Measurements from ENCODE around the gene NECAP2.

The NECAP2 gene

DNA sequence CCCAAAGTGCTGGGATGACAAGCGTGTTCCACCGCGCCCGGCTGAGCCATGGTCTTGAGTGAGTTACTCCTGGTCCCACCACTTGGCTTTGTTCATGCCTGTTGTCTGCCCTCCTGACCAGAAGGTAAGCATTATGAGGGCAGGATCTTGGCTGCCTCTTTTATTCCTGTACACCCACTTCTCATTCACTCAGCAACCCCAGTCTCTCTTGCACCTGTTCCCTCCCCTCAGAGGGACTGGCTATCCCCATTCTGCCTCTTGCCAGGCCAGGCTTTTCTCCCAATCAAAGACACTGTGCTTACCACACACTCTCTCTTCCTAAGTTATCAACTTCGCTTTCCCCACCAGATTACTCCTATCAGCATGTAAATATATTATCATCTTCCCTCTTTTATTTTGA, 29.7 kb upstream of the NECAP2 start:
- no peak for DNase-seq (ENCODE audit: low read depth)
- H3K4me3 ChIP-seq (ENCODE audit: low read length) = no peak overlapping the region
- TF ChIP-seq, protein P1, sequence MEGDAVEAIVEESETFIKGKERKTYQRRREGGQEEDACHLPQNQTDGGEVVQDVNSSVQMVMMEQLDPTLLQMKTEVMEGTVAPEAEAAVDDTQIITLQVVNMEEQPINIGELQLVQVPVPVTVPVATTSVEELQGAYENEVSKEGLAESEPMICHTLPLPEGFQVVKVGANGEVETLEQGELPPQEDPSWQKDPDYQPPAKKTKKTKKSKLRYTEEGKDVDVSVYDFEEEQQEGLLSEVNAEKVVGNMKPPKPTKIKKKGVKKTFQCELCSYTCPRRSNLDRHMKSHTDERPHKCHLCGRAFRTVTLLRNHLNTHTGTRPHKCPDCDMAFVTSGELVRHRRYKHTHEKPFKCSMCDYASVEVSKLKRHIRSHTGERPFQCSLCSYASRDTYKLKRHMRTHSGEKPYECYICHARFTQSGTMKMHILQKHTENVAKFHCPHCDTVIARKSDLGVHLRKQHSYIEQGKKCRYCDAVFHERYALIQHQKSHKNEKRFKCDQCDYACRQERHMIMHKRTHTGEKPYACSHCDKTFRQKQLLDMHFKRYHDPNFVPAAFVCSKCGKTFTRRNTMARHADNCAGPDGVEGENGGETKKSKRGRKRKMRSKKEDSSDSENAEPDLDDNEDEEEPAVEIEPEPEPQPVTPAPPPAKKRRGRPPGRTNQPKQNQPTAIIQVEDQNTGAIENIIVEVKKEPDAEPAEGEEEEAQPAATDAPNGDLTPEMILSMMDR (conservative IDR thresholded peaks at IDR 0.05; ENCODE audit: low read length) = no peak

DNA sequence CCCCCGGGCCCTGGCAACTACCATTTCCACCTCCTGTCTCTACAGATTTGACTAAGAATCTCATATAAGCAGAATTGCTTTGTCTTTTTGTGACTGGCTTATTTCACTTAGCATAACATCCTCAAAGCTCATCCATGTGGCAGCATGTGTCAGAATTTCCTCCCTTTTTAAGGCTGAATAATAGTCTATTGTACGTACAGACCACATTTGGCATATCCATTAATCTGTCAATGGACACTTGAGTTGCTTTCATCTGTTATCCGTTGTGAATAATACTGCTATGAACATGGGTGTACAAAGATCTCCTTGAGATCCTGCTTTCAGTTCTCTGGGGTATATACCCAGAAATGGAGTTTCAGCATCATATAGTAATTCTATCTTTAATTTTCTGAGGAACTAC, 27.3 kb upstream of the NECAP2 start:
- no peak for DNase-seq (ENCODE audit: low read depth)
- H3K4me3 ChIP-seq (ENCODE audit: low read length) = no peak overlapping the region
- TF ChIP-seq, protein P1 (conservative IDR thresholded peaks at IDR 0.05; ENCODE audit: low read length) = no peak

DNA sequence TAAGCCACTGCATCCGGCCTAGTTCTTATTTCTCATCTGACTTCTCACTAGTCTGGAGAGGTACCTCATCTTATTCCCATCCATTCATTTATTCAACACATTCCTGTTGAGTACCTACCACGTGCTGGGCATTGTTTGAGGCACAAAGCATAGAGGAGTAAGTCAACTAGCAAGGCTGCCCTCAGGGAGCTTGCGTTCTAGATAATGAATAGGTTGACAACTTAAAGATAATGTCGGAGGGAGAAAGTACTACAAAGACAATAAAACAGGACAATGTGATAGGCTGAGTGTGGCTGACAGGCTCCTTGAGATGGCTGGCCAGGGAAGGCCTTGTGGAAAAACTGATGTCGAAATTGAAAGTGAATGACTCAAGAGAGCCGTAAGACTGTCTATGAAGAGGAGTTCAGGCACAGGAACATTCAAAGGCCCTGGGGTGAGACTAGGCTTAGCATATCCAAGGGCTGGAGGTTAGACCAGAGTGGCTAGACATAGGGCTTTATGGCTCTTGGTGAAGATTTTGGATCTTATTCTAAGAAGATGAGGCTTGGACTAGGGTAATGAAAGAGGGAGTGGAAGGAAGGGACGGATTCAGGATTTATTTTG, 21.6 kb upstream of the NECAP2 start:
- no peak overlapping the region for H3K4me3 ChIP-seq (ENCODE audit: low read length)
- peak; percentile 20 for DNase-seq (ENCODE audit: low read depth)
- TF ChIP-seq, protein P1 (conservative IDR thresholded peaks at IDR 0.05; ENCODE audit: low read length) = no peak

DNA sequence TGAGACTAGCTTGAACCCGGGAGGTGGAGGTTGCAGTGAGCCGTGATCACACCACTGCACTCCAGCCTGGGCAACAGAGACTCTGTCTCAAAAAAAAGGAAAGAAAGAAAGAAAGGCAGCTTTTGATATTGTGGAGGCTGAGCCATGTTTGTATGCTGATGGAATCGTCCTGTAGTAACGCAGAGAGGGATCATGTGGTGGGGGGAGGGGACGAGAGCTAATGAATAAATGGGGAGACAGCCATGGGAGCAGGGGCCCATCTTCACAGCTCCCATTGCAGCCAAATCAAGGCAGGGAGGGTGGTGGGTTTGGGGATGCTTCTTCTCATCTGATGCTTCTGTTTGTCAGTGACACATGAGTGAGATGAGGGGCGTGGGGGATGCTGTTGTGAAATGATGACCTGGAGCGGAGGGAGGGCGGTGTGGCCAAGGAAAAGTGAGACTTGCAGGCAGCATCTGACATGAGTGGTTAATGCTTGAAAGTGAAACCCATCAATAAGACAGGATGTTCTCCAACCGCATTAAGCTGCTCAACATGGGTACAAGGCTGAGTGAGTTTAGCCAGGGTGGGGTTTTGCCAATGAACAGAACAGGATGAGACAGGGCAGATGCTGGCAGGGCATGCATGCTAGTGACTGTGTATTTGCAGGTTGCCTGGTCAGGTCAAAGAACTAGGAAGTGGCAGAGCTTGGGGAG, 20.0 kb upstream of the NECAP2 start:
- no peak overlapping the region for H3K4me3 ChIP-seq (ENCODE audit: low read length)
- TF ChIP-seq, protein P1 (conservative IDR thresholded peaks at IDR 0.05; ENCODE audit: low read length) = no peak
- no peak for DNase-seq (ENCODE audit: low read depth)

DNA sequence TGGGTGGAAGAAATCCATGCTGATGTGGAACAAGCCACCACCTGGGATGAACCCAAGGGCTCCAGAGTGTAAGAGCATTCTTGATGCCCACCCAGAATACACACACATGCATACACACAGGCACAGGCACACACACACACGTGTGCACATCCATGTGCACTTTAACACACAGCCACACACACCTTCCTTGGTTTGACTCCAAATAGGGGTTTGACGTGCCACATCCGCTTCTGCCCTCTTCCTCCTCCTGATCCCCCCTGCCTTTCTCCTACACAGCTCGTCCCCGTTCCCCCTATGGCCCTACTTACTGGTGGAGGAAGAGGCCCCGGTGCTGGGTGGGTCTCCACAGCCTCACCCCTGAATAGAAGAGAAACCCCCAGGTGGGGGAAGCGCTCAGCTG, 19.3 kb upstream of the NECAP2 start:
- H3K4me3 ChIP-seq (ENCODE audit: low read length) = no peak overlapping the region
- no peak for DNase-seq (ENCODE audit: low read depth)
- TF ChIP-seq, protein P1 (conservative IDR thresholded peaks at IDR 0.05; ENCODE audit: low read length) = no peak

DNA sequence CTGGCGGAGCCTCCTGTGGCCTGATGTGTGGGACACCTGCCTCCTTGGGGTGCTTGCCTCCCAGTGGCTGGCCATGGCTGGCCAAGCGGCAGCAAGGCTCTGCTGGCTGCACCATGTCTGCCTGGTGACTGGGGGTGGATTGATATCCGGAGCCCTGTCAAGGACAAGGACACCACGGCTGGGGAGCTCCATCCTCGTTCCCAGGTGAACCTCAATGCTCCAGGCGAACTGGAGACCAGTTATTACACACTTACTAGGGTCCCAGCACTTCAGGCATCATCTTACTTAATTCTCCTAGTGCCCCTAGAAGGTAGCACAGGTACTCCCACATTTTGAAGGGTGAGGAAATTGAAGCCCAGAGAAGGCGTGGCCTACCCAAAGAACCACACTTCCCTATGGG, 18.5 kb upstream of the NECAP2 start:
- TF ChIP-seq, protein P1 (conservative IDR thresholded peaks at IDR 0.05; ENCODE audit: low read length) = no peak
- no peak for DNase-seq (ENCODE audit: low read depth)
- no peak overlapping the region for H3K4me3 ChIP-seq (ENCODE audit: low read length)

Measured in AG10803 (cell line).